ENCODE results near the gene GIMAP8.
"Not testable (repeated sequence)": the region's sequence is repeated elsewhere in the genome, so short reads cannot be mapped to it uniquely, and the experiment has no call there.

GIMAP8 gene

DNA sequence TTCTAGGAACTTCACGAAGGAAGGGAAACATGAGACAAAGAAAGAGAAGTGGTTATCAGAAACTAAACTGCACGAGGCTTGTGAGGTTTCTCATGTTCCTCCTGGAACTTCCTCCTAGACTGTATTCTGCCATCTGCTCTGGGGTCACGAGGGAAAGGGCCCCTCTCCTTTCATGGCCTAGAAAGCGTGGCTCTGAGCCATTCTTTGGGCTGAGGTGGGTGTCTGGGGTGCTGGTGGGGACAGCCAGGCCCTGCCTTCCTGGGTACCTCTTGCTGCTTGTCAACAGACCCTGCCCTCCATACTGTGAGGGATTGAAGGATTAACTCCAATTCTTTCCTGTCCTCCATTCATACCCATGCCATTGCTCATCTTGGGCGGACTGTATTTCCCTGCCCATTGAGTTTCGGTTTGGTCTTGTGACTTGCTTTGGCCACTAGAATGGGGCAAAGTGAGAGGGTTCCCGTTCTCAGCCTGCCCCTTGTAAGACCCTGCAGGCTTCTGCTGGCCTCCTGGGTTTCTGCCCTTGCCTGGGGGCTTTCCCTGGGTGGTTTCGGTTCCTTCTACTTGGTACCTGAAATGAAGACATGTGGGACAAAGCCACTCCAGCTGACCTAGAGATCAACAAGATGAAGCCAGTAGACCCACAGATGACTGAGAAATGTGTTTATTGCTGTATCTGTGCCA lies 14.9 kb upstream of the GIMAP8 start:
- no peak for DNase-seq (ENCODE audit: low read depth)

- DNase-seq (ENCODE audit: low read depth): no peak
Observed at GRCh38 chr7:150439967-150440366, 10.5 kb upstream of the GIMAP8 start.

- DNase-seq (ENCODE audit: low read depth): no peak
Observed at GRCh38 chr7:150441524-150441923, 8.9 kb upstream of the GIMAP8 start.

DNA sequence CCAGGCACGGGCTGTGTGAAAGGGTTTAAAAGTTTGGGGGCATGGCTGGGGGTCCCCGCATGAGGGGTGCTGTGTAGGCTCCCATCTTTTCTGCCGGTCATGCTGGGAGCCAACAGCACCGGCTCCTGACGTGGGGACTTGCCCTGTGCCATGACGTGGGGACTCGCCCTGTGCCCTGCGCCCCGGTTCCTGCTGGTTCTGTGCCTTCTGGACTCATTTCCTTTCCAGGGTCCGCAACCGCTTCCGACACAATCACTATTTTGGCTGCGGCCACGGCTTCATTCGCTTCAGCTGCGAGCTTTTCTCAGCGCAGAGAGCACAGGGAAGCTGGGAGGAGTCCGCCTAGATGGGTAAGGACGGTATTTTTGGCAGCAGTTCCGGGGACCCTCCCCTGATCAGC lies 7.6 kb upstream of the GIMAP8 start:
- DNase-seq (ENCODE audit: low read depth): no peak

DNA sequence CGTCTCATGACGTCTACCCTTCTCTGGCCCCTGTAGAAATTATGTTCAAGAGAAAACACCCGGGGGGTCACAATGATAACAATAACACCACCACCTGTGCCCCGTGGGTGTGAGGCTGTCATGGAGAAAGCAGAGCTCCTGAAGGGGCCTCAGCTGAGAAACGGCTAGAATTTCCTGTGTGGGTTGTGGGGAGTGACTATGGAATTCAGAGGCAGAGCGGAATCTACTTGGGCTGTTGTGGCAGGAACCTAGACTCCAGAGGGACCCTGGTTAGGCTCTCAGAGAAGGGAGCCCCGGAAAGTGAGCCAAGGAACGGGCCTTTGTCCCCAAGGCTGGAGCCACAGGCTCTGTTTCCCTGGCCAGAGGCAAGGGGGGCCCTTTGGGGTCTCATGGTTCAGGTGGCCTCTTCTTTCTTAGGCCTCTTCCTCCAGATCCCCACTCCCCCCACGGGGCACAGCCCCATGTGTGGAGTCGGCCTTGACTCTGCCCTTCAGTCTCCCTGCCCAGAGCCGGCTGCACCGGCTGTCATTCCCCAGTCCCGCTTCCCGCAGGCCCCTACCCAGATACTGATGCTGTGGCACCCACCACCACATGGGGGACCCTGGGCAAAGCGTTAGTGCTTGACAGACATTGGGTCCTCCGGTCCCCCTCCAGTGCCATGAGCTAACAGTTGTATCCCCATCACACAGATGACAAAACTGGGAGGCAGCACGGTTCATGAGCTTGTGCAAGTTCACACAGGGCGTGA lies 6.5 kb upstream of the GIMAP8 start:
- no peak for DNase-seq (ENCODE audit: low read depth)

DNA sequence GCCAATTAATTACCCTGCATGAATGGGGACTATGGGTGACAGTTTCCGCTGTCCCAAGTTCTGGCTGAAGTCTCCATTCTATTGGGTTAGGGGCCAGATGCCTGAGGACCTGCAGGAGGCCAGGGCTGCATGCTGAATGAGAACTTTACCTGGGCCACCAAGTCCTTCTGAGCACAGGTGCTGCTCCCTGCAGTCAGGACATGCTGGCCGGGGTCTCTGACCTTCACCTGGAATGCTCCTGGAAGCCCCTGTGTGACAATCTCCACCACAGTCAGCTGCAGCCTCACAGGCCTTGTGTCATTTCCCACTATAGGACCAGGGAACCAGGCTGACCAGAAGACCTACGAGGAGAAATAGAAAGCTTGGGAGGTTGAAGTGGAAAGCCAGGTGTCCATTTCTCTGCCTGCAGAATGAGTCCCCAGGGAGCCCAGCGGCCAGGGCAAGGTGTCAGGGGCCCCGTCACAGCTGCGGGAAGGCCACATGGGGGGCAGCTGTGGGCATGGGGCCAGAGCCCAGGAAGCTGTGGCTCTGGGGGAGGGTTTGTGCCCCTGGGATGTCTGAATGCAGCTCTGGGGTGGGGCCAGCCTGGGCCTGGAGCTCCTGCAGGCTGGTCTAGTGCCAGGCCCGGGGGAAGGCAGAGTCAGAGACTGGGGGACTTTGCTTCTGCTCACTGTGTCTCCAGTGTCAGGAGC lies 5.6 kb upstream of the GIMAP8 start:
- no peak for DNase-seq (ENCODE audit: low read depth)

- no peak for DNase-seq (ENCODE audit: low read depth)
Observed at GRCh38 chr7:150446288-150446938, 4.0 kb upstream of the GIMAP8 start.

DNA sequence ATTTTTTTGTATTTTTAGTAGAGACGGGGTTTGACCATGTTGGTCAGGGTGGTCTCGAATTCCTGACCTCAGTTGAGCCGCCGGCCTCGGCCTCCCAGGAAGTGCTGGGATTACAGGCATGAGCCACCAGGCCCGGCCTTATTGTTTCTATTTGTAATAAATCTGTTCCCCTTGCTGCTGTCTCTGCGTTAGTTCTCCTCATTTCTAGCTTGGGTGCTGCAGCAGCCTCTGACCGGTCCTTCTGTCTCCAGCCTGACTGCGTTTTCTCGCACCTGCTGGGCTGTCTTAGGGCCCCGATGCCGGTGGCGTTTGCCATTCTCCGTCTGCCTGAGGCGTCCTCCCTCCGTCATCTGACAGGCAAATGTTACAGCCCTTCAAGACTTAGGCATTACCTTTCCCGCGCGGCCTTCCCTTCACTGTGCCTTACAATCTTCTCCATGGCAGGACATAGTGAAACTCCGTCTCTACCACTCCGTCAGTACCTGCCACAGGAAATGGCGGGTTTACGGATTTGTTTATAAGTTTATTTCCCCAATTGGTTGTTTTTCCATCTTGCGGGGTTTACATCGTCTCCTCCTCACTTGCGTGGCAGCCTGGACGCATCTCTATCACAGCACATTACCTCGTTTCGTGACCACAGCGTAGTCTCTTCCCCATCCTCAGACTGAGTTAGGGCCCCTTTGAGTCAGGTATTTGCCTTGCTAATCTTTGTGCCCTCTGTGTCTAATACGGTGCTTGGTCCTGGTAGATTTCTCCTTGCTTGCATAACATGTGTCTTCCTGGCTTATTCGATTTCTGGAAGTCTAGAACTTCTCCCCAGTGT lies 2.3 kb upstream of the GIMAP8 start:
- DNase-seq (ENCODE audit: low read depth): no peak

- DNase-seq (ENCODE audit: low read depth): peak; percentile 81
Observed at GRCh38 chr7:150448789-150449147, 1.7 kb upstream of the GIMAP8 start.

GRCh38 chr7:150449206-150449952 lies 1.1 kb upstream of the GIMAP8 start:
- no peak for DNase-seq (ENCODE audit: low read depth)

DNA sequence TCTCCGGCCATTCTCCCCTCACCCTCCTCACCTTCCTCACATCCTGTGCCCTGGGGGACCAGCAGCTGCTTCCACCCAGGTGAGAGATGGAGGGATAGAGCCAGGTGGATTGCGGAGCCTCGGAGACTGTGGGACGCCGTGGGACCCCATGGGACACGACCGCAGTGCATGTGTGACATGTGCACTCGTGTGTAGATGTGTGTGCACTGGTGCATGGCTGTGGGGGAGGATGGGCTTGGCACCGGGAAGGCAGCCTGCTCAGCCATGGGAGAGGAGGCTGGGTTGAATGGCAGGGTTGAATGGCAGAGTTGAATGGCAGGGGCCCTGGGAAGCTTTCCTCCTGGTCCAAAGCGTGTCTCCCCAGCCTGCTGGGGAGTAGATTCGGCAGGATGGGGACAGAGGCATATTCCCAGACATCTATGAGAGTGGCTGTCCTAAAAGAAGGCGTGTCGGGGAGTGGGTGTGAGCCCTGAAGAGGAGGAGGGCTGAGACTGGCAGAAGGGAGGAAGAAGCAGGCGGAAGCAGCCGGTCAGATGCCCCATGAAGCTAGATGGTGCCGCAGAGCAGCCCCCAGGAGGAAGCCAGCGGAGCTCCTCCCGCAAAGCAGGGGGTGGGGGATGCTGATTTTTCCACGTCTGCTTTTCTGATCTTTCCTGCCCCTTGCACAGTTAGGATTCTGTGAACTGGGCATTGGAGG lies 815 bp downstream of the GIMAP8 start:
- peak; percentile 60 for DNase-seq (ENCODE audit: low read depth)

DNA sequence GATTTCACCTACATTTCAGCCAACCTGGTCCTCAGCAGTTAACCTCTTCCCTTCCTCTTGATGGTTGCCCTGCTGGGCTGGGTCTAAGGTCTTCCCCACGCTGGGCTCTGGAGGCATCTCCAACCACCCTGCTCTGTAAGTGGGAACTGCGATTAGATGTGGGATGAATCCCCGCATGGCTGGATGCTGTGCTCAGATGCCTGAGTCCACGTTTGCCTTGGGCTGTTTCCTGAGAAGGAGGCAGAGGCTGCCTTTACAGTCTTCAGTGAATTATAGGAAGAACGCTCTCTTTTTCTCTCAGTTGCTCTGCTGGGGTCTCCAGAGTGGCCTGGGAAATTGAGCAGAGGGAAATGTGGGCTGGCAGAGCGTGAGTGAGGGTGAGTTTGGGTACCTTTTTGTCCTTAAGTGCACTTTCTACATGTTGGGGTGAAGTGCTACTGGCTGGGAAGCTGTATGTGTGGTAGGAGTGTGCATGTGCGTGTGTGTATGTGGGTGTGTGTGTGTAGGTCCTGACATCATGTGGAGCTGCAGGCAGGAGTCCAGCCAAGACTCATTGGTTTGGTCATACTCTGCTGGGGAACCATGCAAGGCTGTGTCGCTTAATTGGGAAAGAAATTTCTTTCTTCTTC lies 1.5 kb downstream of the GIMAP8 start:
- no peak for DNase-seq (ENCODE audit: low read depth)

GRCh38 chr7:150453181-150453580 lies 2.8 kb downstream of the GIMAP8 start:
- no peak for DNase-seq (ENCODE audit: low read depth)

DNA sequence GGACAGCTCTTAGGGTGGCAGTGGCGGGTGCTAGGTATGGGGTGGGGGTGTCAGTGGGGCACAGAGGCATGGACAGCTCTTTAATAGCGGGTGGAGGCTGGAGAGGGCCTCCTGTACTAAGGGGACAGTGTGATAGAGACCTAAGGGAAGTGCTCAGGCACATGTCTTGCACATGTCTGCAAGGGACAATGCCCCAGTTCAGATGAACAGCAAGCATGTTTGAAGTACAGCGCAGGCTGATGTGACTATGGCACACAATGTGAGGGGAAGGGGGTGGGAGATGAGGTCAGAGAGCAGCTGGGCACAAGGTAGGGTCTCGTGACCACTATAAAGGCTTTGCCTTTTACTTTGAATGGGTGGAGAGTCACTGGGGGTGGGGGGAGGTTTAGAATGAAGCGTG lies 3.5 kb downstream of the GIMAP8 start:
- DNase-seq (ENCODE audit: low read depth): no peak

DNA sequence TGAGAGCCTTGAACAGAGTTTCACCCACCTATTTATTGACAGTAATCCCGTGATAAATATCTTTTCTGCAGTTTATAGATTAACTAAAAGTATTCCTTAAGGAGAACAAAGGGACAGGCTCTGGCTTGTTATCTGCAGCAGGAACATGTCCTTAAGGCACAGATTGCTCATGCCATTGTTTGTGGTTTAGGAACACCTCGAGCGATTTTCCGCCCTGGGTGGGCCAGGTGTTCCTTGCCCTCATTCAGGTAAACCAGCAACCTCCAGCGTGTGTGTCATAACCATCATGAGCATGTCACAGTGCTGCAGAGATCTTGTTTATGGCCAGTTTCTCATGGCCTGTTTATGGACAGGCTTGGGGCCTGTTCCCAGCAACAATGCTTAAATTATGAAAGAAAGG lies 6.6 kb downstream of the GIMAP8 start:
- not testable (repeated sequence) for DNase-seq (ENCODE audit: low read depth)

- DNase-seq (ENCODE audit: low read depth): no peak
Observed at GRCh38 chr7:150458235-150458634, 7.8 kb downstream of the GIMAP8 start.

DNA sequence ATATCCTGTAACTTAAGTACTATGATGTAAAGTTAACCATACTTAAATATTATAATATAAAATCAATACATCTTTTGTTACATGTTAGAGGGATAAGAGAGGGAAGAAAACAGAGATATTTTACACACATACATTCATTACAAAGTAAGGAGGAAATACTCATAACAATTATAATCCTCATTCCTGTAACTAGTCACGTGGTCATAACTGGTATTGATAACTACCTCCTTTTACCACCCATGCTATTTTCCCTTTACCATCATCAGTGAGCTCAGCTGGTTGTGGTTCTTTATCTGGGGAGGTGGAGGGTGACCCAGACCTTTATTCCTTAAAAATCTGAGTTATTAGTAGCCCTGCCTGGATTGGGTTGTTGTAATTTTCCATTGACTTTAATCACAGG lies 8.3 kb downstream of the GIMAP8 start:
- no peak for DNase-seq (ENCODE audit: low read depth)

- no peak for DNase-seq (ENCODE audit: low read depth)
Observed at GRCh38 chr7:150461520-150461919, 11.1 kb downstream of the GIMAP8 start.

DNA sequence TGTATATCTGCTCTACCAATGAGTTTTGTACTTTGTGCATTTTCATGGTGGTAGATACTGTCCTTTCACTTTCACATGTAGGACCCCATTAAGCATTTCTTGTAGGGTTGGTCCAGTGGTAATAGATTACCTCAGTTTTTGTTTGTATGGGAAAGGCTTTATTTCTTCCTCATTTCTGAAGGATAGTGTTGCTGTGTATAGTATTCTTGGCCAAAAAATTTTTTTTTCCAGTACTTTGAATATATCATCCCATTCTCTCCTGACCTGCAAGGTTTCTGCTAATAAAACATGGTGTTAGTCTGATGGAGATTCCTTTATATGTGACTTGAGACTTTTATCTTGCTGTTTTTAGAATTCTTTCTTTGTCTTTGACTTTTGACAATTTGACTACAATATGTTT lies 12.0 kb downstream of the GIMAP8 start:
- DNase-seq (ENCODE audit: low read depth): no peak

DNA sequence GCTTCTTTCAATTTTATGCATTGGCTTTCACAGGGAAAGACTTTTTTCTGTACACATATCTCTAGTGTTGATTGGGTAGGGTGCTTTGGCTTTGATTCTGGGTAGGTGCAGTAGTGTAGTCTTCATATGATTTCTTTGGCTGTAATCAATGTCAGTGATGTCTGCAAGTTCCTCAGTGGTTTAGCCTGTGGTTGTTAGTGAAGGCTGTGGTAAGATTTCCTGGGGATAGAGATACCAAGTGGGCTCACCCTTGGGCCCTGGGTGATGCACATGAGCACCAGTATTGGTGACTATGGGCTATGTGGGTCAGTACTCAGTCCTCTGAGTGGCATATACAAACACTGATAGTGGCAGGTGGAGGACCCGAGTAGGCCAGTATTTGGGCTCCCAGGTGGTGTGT lies 13.0 kb downstream of the GIMAP8 start:
- no peak for DNase-seq (ENCODE audit: low read depth)
